Measurements from ENCODE around the gene TTC9B. TPM values are rescaled to one million over a fixed set of nuclear protein-coding genes. Genes with fewer than 3 reads are reported as not detected.

Gene TTC9B
- total and polyA plus RNA-seq, 2 of the 4 experiments (the other 2 are of a cell fraction): not detected

- no peak overlapping the region for H2BK5ac ChIP-seq (ENCODE audit: low read depth, low read length, poor library complexity, severe bottlenecking)
- no peak overlapping the region for H3K9ac ChIP-seq (ENCODE audit: low read depth, low read length)
- no peak overlapping the region for H3K27ac ChIP-seq (ENCODE audit: insufficient read depth, low read length)
- H2BK20ac ChIP-seq (ENCODE audit: low read depth, low read length): no peak overlapping the region
- no peaks in the 10 kb centered on the region for H3K27me3 ChIP-seq (ENCODE audit: control insufficient read depth, insufficient read depth, low read length)
- H3K23ac ChIP-seq (ENCODE audit: low read depth, low read length): no peak overlapping the region
- BruUV-seq (replicated peaks): no TSS peak
- H3K4me2 ChIP-seq (ENCODE audit: low read depth, low read length): no peak overlapping the region
- no peak overlapping the region for H3K14ac ChIP-seq (replicated peaks; ENCODE audit: low read depth, low read length)
- ChIA-PET POLR2A (ENCODE audit: unreplicated experiment) (no interaction called here), CTCF (interaction anchor here (0.6 kb wide), 1 partner anchor 107 kb away, joined by 3 read pairs; no protein-coding TSS in a partner anchor)
- no peak overlapping the region for H3K56ac ChIP-seq (ENCODE audit: extremely low read depth, insufficient read depth, low read length)
- in situ Hi-C loops (cut with MboI; ENCODE audit: low sequenced_read_pairs): no loop called here
- H2BK120ac ChIP-seq (ENCODE audit: low read depth, low read length): no peak overlapping the region
- intact Hi-C loops (cut with micrococcal nuclease): no loop called here
- no peak overlapping the region for H3K4me3 ChIP-seq (ENCODE audit: insufficient read depth, low read depth, low read length)
- H3K36me3 ChIP-seq (ENCODE audit: control insufficient read depth, insufficient read depth, low read length): peaks cover 23% of the 10 kb centered on the region
- WGBS, 2 experiments (ENCODE audit: extremely low coverage in 2 of 2, insufficient read length in 1 of 2): 100% methylated on average over 1 of the region's 9 CpGs; no CpG with 5 or more reads in 1 of the 2 experiments
- H3K4me1 ChIP-seq (ENCODE audit: control insufficient read depth, insufficient read depth, low read length): no peaks in the 10 kb centered on the region
- H2AFZ ChIP-seq (replicated peaks; ENCODE audit: low read length, poor library complexity): no peak overlapping the region
- H3K79me1 ChIP-seq (ENCODE audit: low read depth in 1 of 2, low read length in 2 of 2): peaks cover 20 to 56% of the 10 kb centered on the region in 2 experiments
- DNase-seq (no peak), ATAC-seq (ENCODE audit: low read depth) (no peak)
- no peak overlapping the region for H4K5ac ChIP-seq (ENCODE audit: low read depth, low read length)
- no peak overlapping the region for H3K18ac ChIP-seq (ENCODE audit: low read depth, low read length)
- peaks cover 15% of the 10 kb centered on the region for H4K20me1 ChIP-seq (ENCODE audit: insufficient read depth, low read length)
- H3K9me3 ChIP-seq (ENCODE audit: control insufficient read depth, insufficient read depth, low read length): no peaks in the 10 kb centered on the region
- H2AK5ac ChIP-seq (ENCODE audit: low read depth, low read length): no peak overlapping the region
- dilution Hi-C loops (cut with HindIII; ENCODE audit: low sequenced_read_pairs, unreplicated experiment): no loop called here
- H3K4ac ChIP-seq (ENCODE audit: low read depth, low read length): no peak overlapping the region
- H4K8ac ChIP-seq (ENCODE audit: low read depth in 2 of 2, low read length in 2 of 2): no peak overlapping the region
- H4K91ac ChIP-seq (ENCODE audit: insufficient read depth, low read depth, low read length): no peak overlapping the region
- peaks cover 17% of the 10 kb centered on the region for H3K9me1 ChIP-seq (ENCODE audit: insufficient read depth, low read length)
- no peak for TF ChIP-seq RCOR1 (IDR thresholded peaks at IDR 0.05; ENCODE audit: insufficient replicate concordance, low read length)
- TF ChIP-seq CEBPB (IDR thresholded peaks at IDR 0.05; ENCODE audit: low read depth, low read length): no peak
- TF ChIP-seq POLR2A (IDR thresholded peaks at IDR 0.05; ENCODE audit: low read depth, low read length): no peak
- no peak for TF ChIP-seq BHLHE40 (IDR thresholded peaks at IDR 0.05; ENCODE audit: low read depth, low read length)
- TF ChIP-seq ELK1 (IDR thresholded peaks at IDR 0.05; ENCODE audit: borderline replicate concordance, low read depth, low read length): no peak
- no peak for TF ChIP-seq CHD1 (IDR thresholded peaks at IDR 0.05; ENCODE audit: low read depth, low read length)
- no peak for TF ChIP-seq RFX5 (IDR thresholded peaks at IDR 0.05; ENCODE audit: low read depth, low read length)
- TF ChIP-seq NFE2L2 (IDR thresholded peaks at IDR 0.05; ENCODE audit: low read depth, low read length): no peak
- TF ChIP-seq USF2 (IDR thresholded peaks at IDR 0.05; ENCODE audit: low read depth, low read length): no peak
- TF ChIP-seq MAFK (IDR thresholded peaks at IDR 0.05; ENCODE audit: low read depth, low read length): no peak
- TF ChIP-seq MXI1 (IDR thresholded peaks at IDR 0.05; ENCODE audit: borderline replicate concordance, low read depth, low read length): no peak
- no peak for TF ChIP-seq CTCF (conservative IDR thresholded peaks at IDR 0.05; ENCODE audit: low read depth, low read length)
- no peak for TF ChIP-seq SMC3 (IDR thresholded peaks at IDR 0.05; ENCODE audit: low read depth, low read length)
- H2BK15ac ChIP-seq (ENCODE audit: low read depth, low read length): no peak overlapping the region
- H2AK9ac ChIP-seq (replicated peaks; ENCODE audit: low read depth, low read length, poor library complexity): no peak overlapping the region
These were observed 27.4 kb upstream of the TTC9B start for GRCh38 chr19:40245506-40246128.
